ENCODE measurements around the gene CXCR5. TPM values are rescaled to one million over a fixed set of nuclear protein-coding genes. Genes with fewer than 3 reads are reported as not detected.

CXCR5 gene
- total and polyA plus RNA-seq, 10 of the 15 experiments (the other 5 are each of a cell fraction or from before 2014, with no cell fraction given): 0.03 to 0.63 (median 0.25) TPM

GRCh38 chr11:118898400-118899295 is 15.0 kb downstream of the CXCR5 start:
- no peaks in the 10 kb centered on the region for H3K79me2 ChIP-seq (ENCODE audit: control insufficient read depth, insufficient read depth, low read length)
- no peak overlapping the region for H3K4me2 ChIP-seq (ENCODE audit: control insufficient read depth, insufficient read depth)
- no peaks in the 10 kb centered on the region for H3K9me3 ChIP-seq (replicated peaks; ENCODE audit: control insufficient read depth, insufficient read depth, low read length)
- DNase-seq (ENCODE audit: low read depth, low spot score) (no peak), FAIRE-seq (no peak), ATAC-seq (no peak)
- H3K9ac ChIP-seq (ENCODE audit: control insufficient read depth, insufficient read depth, low read length): no peak overlapping the region
- POLR2A ChIA-PET: no interaction called here
- SMC1A ChIA-PET (ENCODE audit: uncharacterized antibody, unreplicated experiment): no interaction called here
- in situ Hi-C loops (cut with MboI) (no loop called here), intact Hi-C loops (cut with micrococcal nuclease; ENCODE audit: unreplicated experiment) (no loop called here)
- no peak overlapping the region for H3K4me3 ChIP-seq
- no TSS peak for BruUV-seq (replicated peaks)
- CTCF ChIA-PET: no interaction called here
- RAD21 ChIA-PET (ENCODE audit: unreplicated experiment): no interaction called here
- H2AFZ ChIP-seq (ENCODE audit: control insufficient read depth, low read depth, low read length): no peak overlapping the region
- no peaks in the 10 kb centered on the region for H3K27me3 ChIP-seq (replicated peaks in 1 of 2; ENCODE audit: control insufficient read depth in 2 of 2, insufficient read depth in 2 of 2, low read length in 1 of 2)
- H3K36me3 ChIP-seq (ENCODE audit: control insufficient read depth in 2 of 2, insufficient read depth in 2 of 2, low read length in 1 of 2): peaks cover 0 to 5% of the 10 kb centered on the region in 2 experiments; a peak in 2 of 4 replicates
- TF ChIP-seq MTA2 (IDR thresholded peaks at IDR 0.05; ENCODE audit: low read depth) (no peak), ZSCAN29 (IDR thresholded peaks at IDR 0.05) (no peak), CREM (IDR thresholded peaks at IDR 0.05; ENCODE audit: low read depth) (no peak), NR2C2 (IDR thresholded peaks at IDR 0.05; ENCODE audit: borderline replicate concordance, control insufficient read depth, insufficient read length, low read depth) (no peak), EZH2 (IDR thresholded peaks at IDR 0.05; ENCODE audit: borderline replicate concordance, control insufficient read depth, low read depth, low read length) (no peak), HDGF (IDR thresholded peaks at IDR 0.05) (no peak), ZBTB33 (IDR thresholded peaks at IDR 0.05) (no peak), CUX1 (IDR thresholded peaks at IDR 0.05; ENCODE audit: insufficient replicate concordance, low read depth, low read length) (no peak), ETV6 (conservative IDR thresholded peaks at IDR 0.05 in 1 of 2, IDR thresholded peaks at IDR 0.05 in 1 of 2; ENCODE audit: borderline replicate concordance in 1 of 2, low read depth in 1 of 2) (no peak)
- TF ChIP-seq, protein P1, sequence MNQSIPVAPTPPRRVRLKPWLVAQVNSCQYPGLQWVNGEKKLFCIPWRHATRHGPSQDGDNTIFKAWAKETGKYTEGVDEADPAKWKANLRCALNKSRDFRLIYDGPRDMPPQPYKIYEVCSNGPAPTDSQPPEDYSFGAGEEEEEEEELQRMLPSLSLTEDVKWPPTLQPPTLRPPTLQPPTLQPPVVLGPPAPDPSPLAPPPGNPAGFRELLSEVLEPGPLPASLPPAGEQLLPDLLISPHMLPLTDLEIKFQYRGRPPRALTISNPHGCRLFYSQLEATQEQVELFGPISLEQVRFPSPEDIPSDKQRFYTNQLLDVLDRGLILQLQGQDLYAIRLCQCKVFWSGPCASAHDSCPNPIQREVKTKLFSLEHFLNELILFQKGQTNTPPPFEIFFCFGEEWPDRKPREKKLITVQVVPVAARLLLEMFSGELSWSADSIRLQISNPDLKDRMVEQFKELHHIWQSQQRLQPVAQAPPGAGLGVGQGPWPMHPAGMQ (IDR thresholded peaks at IDR 0.05; ENCODE audit: borderline replicate concordance): no peak
- TF ChIP-seq, protein P2, sequence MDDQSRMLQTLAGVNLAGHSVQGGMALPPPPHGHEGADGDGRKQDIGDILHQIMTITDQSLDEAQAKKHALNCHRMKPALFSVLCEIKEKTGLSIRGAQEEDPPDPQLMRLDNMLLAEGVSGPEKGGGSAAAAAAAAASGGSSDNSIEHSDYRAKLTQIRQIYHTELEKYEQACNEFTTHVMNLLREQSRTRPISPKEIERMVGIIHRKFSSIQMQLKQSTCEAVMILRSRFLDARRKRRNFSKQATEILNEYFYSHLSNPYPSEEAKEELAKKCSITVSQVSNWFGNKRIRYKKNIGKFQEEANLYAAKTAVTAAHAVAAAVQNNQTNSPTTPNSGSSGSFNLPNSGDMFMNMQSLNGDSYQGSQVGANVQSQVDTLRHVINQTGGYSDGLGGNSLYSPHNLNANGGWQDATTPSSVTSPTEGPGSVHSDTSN (IDR thresholded peaks at IDR 0.05; ENCODE audit: insufficient replicate concordance, low read depth, low read length): no peak
- no peak overlapping the region for H3K27ac ChIP-seq (ENCODE audit: control insufficient read depth, insufficient read depth)
- peaks cover 29% of the 10 kb centered on the region for H3K4me1 ChIP-seq (ENCODE audit: control insufficient read depth, insufficient read depth, low read length)
- 76% methylated on average over 33 of the region's 35 CpGs for WGBS (ENCODE audit: insufficient coverage, insufficient replicate concordance, low lambda C conversion rate, missing lambda C conversion rate)
- H4K20me1 ChIP-seq (ENCODE audit: control insufficient read depth, insufficient read depth): no peaks in the 10 kb centered on the region
